Measurements from ENCODE around the gene ATP9A. TPM values are rescaled to one million over a fixed set of nuclear protein-coding genes. Genes with fewer than 3 reads are reported as not detected.
"Not testable (repeated sequence)": the region's sequence is repeated elsewhere in the genome, so short reads cannot be mapped to it uniquely, and the experiment has no call there.

The ATP9A gene
- total RNA-seq, 1 donor from 2014 or later = 25.2 TPM

DNA sequence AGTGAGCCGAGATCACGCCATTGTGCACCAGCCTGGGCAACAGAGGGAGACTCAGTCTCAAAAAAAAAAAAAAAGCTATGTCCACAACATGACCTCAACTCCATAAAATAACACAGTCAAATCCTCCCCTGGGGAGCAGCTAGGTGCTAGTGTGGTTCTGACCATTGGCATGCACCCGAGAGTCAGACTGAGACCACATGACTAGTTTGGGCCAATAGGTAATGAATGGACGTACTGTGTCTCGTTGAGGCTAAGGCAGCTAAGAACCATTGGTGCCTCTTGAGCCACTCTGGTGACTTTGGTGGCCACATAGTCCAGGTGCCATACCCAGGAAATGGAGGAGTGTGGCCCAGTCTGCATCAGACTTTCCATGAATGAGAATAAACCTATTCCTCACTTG, 40.3 kb downstream of the ATP9A start:
- intact Hi-C loops (cut with micrococcal nuclease) = no loop called here
- Histone ChIP-seq H3K27me3 (ENCODE audit: low read depth) (no peaks in the 10 kb centered on the region), H3K36me3 (peaks cover 25% of the 10 kb centered on the region), H3K27ac (replicated peaks) (no peak overlapping the region), H3K4me1 (peaks cover 16% of the 10 kb centered on the region), H3K9me3 (replicated peaks) (no peaks in the 10 kb centered on the region), H3K4me3 (no peak overlapping the region)
- no peak for DNase-seq
- TF ChIP-seq, protein P1, sequence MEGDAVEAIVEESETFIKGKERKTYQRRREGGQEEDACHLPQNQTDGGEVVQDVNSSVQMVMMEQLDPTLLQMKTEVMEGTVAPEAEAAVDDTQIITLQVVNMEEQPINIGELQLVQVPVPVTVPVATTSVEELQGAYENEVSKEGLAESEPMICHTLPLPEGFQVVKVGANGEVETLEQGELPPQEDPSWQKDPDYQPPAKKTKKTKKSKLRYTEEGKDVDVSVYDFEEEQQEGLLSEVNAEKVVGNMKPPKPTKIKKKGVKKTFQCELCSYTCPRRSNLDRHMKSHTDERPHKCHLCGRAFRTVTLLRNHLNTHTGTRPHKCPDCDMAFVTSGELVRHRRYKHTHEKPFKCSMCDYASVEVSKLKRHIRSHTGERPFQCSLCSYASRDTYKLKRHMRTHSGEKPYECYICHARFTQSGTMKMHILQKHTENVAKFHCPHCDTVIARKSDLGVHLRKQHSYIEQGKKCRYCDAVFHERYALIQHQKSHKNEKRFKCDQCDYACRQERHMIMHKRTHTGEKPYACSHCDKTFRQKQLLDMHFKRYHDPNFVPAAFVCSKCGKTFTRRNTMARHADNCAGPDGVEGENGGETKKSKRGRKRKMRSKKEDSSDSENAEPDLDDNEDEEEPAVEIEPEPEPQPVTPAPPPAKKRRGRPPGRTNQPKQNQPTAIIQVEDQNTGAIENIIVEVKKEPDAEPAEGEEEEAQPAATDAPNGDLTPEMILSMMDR (IDR thresholded peaks at IDR 0.05; ENCODE audit: borderline replicate concordance) = no peak

DNA sequence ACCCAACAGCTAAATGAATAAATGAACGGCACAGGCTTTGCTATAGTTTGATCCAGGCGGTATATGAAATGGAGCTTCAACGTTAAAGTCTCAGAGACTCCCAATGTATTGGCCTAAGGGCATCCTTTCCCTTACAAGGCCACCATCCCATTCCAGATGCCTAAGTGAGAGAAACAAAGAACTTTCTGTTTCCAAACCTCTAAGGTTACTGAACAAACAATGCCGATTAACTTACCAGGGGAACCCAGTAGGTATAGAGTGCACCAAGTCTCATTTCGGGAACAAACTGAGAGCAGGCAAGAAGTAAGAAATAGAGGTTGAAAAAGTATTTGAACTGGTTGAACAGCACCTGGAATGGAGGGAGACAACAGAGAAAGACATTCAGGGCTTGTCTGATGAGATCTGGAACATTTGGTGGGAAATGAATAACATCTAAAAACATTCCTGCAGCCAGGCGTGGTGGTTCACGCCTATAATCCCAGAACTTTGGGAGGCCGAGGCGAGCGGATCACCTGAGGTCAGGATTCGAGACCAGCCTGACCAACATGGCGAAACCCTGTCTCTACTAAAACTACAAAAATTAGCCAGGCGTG, 42.5 kb downstream of the ATP9A start:
- H3K4me1 ChIP-seq = no peaks in the 10 kb centered on the region
- H3K27ac ChIP-seq (replicated peaks) = no peak overlapping the region
- no peak overlapping the region for H3K4me3 ChIP-seq
- H3K27me3 ChIP-seq (ENCODE audit: low read depth) = no peaks in the 10 kb centered on the region
- H3K36me3 ChIP-seq = peaks cover 25% of the 10 kb centered on the region
- intact Hi-C loops (cut with micrococcal nuclease) = no loop called here
- TF ChIP-seq, protein P1 (IDR thresholded peaks at IDR 0.05; ENCODE audit: borderline replicate concordance) = no peak
- no peaks in the 10 kb centered on the region for H3K9me3 ChIP-seq (replicated peaks)
- DNase-seq = no peak

DNA sequence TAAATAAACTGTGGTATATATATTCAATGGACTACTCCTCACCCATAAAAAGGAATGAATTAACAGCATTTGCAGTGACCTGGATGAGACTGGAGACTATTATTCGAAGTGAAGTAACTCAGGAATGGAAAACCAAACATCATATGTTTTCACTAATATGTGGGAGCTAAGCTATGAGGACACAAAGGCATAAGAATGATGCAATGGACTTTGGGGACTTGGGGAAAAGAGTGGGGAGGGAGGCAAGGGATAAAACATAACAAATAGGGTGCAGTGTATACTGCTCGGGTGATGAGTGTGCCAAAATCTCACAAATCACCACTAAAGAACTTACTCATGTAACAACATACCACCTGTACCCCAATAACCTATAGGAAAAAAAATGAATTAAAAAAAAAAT, 45.2 kb downstream of the ATP9A start:
- H3K27me3 ChIP-seq (ENCODE audit: low read depth); H3K9me3 ChIP-seq (replicated peaks); H3K4me3 ChIP-seq; intact Hi-C loops (cut with micrococcal nuclease); DNase-seq; H3K4me1 ChIP-seq; H3K27ac ChIP-seq (replicated peaks): not testable (repeated sequence)
- H3K36me3 ChIP-seq = peaks cover 20% of the 10 kb centered on the region

DNA sequence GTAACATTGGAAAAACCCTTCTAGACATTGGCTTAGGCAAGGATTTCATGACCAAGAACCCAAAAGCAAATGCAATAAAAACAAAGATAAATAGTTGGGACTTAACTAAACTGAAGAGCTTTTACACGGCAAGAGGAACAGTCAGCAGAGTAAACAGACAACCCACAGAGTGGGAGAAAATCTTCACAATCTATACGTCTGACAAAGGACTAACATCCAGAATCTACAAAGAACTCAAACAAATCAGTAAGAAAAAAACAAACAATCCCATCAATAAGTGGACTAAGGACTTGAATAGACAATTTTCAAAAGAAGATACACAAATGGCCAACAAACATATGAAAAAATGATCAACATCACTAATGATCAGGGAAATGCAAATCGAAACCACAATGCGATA, 45.9 kb downstream of the ATP9A start:
- H3K27ac ChIP-seq (replicated peaks); H3K4me1 ChIP-seq; DNase-seq; H3K9me3 ChIP-seq (replicated peaks); intact Hi-C loops (cut with micrococcal nuclease); H3K4me3 ChIP-seq; H3K27me3 ChIP-seq (ENCODE audit: low read depth): not testable (repeated sequence)
- peaks cover 20% of the 10 kb centered on the region for H3K36me3 ChIP-seq

DNA sequence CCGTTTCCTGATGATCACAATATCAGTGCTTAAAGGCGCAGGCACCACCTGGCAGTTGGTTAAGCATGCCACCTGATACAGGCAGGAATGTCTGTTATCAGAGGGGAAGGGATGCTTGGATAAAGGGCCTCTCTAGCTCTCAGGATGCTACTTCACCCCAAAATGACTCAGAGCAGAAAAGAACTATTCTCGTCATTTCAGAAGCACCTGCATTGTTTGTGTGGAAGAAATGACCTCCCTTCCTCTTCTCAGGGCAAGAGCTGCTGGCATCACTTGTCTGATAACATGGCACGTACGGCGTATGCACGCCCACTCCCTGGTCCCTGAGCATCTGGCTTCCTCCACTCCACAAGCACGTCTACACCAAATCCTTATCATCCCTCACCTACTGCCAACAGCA, 47.3 kb downstream of the ATP9A start:
- Histone ChIP-seq H3K36me3 (peaks cover 20% of the 10 kb centered on the region), H3K27ac (replicated peaks) (no peak overlapping the region), H3K27me3 (ENCODE audit: low read depth) (no peaks in the 10 kb centered on the region), H3K4me1 (no peaks in the 10 kb centered on the region), H3K9me3 (replicated peaks) (no peaks in the 10 kb centered on the region), H3K4me3 (no peak overlapping the region)
- TF ChIP-seq, protein P1 (IDR thresholded peaks at IDR 0.05; ENCODE audit: borderline replicate concordance) = no peak
- intact Hi-C loops (cut with micrococcal nuclease) = no loop called here
- DNase-seq = no peak

DNA sequence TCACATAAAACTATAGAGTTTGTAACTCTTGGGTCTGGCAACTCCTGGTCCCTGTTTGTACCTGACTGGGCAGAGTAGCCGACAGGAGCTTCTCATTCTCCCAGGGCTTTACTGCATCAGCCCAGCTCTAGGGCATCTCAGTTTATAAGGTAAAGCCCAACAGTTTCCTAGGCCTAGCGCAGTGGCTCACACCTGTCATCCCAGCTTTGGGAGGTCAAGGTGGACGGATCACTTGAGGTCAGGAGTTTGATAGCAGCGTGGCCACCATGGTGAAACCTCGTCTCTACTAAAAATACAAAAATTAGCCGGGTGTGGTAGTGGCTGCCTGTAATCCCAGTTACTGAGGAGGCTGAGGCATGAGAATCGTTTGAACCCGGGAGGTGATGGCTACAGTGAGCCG, 47.8 kb downstream of the ATP9A start:
- H3K4me1 ChIP-seq = no peaks in the 10 kb centered on the region
- TF ChIP-seq, protein P1 (IDR thresholded peaks at IDR 0.05; ENCODE audit: borderline replicate concordance) = no peak
- no peaks in the 10 kb centered on the region for H3K27me3 ChIP-seq (ENCODE audit: low read depth)
- no peaks in the 10 kb centered on the region for H3K9me3 ChIP-seq (replicated peaks)
- H3K4me3 ChIP-seq = no peak overlapping the region
- intact Hi-C loops (cut with micrococcal nuclease) = no loop called here
- peaks cover 15% of the 10 kb centered on the region for H3K36me3 ChIP-seq
- no peak overlapping the region for H3K27ac ChIP-seq (replicated peaks)
- no peak for DNase-seq

DNA sequence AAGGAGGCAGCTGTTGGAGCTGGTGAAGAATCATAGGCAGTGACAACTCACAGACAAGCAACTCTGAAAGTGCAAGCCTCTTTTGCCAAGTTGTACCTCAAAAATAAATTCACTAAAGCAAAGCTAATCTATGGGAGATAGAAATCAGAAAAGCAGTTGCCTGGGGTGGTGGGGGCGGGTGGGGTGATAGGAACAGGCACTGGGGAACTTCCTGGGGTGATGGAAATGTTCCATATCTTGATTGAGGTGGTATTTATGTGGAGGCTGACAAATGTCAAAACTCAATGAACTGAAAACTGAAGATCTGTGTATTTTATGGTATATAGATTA, 52.4 kb downstream of the ATP9A start:
- intact Hi-C loops (cut with micrococcal nuclease) = no loop called here
- Histone ChIP-seq H3K4me1 (no peaks in the 10 kb centered on the region), H3K9me3 (replicated peaks) (no peaks in the 10 kb centered on the region), H3K4me3 (no peak overlapping the region), H3K27ac (replicated peaks) (no peak overlapping the region), H3K36me3 (peaks cover 4% of the 10 kb centered on the region), H3K27me3 (ENCODE audit: low read depth) (no peaks in the 10 kb centered on the region)
- DNase-seq = no peak
- TF ChIP-seq, protein P1 (IDR thresholded peaks at IDR 0.05; ENCODE audit: borderline replicate concordance) = no peak
